PFSK-1 (cell line): ENCODE measurements around the gene RAB26.

Source experiments
- FOXP2 ChIP-seq: optimal IDR thresholded peaks from 2 replicates; pipeline ENCODE3; 2011; ENCODE audit warnings: borderline replicate concordance, control low read depth, inconsistent platforms; ENCODE audit not compliant: insufficient read depth; ENCODE audit errors: extremely low read length, extremely low read depth
- POLR2AphosphoS5 ChIP-seq: IDR thresholded peaks from 2 replicates; pipeline ENCODE4 v1.6.1; 2012; ENCODE audit warnings: low read depth, mild to moderate bottlenecking, control low read depth, low read length, moderate library complexity
- SIN3A ChIP-seq: IDR thresholded peaks from 2 replicates; pipeline ENCODE4 v1.6.1; 2012; ENCODE audit warnings: mild to moderate bottlenecking, low read length, moderate library complexity, borderline replicate concordance; ENCODE audit not compliant: insufficient read depth
- TAF1 ChIP-seq: IDR thresholded peaks from 2 replicates; pipeline ENCODE4 v1.6.1; 2012; ENCODE audit warnings: low read length, control low read depth, borderline replicate concordance; ENCODE audit not compliant: insufficient read depth
- TF ChIP-seq, protein P1 (sequence below), 2 experiments: IDR thresholded peaks; 2 replicates each; pipeline versions ENCODE4 v1.6.1 to v1.8.0; 2011 to 2012; ENCODE audit warnings: low read depth in 2 of 2, low read length in 2 of 2, control low read depth in 1 of 2, inconsistent platforms in 1 of 2, mild to moderate bottlenecking in 1 of 2, moderate library complexity in 1 of 2; ENCODE audit not compliant: insufficient read depth in 1 of 2

Gene RAB26

DNA sequence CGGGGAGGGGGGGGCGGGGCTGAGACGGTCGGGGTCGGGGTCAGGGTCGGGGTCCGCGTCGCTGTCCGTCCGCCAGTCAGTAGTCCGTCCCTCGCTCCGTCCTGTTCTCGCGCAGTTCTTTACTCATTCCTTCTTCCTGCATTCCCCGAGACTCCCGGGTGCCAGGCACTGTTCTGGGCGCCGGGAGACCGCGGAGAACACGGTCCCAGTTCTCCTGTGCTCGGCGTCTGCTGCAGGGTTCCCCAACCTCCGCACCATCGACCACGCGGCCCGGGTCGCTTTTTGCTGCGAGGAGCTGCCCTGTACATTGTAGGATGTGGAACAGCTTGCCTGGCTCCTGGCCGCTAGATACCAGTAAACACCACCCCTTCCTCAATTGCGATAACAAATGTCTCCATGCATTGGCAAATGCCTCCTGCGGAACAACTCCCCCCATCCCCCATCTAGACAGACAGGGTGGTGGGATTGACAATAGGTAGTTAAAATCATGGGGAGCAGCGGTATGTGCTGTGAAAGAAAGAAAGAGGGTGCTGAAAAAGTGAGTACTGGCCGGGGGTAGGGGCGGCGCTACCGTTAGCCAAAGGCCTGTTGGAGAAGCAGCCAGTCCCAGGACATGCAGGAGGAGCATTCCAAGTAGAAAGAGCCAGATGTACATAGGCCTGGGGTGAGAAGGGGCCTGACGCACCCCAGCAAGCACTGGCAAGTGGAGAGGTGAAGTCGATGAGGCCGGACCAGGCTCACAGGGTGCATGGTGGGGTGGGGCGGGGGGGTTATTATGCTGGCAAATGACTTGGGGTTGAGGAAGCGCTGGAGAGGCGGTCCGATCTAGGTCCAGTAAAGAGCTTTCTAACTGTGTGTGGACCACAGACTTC is 7.8 kb downstream of the RAB26 start:
- no peak for TF ChIP-seq SIN3A
- TF ChIP-seq, protein P1, sequence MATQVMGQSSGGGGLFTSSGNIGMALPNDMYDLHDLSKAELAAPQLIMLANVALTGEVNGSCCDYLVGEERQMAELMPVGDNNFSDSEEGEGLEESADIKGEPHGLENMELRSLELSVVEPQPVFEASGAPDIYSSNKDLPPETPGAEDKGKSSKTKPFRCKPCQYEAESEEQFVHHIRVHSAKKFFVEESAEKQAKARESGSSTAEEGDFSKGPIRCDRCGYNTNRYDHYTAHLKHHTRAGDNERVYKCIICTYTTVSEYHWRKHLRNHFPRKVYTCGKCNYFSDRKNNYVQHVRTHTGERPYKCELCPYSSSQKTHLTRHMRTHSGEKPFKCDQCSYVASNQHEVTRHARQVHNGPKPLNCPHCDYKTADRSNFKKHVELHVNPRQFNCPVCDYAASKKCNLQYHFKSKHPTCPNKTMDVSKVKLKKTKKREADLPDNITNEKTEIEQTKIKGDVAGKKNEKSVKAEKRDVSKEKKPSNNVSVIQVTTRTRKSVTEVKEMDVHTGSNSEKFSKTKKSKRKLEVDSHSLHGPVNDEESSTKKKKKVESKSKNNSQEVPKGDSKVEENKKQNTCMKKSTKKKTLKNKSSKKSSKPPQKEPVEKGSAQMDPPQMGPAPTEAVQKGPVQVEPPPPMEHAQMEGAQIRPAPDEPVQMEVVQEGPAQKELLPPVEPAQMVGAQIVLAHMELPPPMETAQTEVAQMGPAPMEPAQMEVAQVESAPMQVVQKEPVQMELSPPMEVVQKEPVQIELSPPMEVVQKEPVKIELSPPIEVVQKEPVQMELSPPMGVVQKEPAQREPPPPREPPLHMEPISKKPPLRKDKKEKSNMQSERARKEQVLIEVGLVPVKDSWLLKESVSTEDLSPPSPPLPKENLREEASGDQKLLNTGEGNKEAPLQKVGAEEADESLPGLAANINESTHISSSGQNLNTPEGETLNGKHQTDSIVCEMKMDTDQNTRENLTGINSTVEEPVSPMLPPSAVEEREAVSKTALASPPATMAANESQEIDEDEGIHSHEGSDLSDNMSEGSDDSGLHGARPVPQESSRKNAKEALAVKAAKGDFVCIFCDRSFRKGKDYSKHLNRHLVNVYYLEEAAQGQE (IDR thresholded peaks at IDR 0.05; ENCODE audit: insufficient read depth in 1 of 2, low read depth in 2 of 2, low read length in 2 of 2): no peak
- no peak for TF ChIP-seq FOXP2
- TF ChIP-seq POLR2AphosphoS5: no peak
- no peak for TF ChIP-seq TAF1

- TF ChIP-seq, protein P1 (IDR thresholded peaks at IDR 0.05; ENCODE audit: insufficient read depth in 1 of 2, low read depth in 2 of 2, low read length in 2 of 2): no peak
- no peak for TF ChIP-seq FOXP2
These were observed 8.4 kb downstream of the RAB26 start for GRCh38 chr16:2156849-2157224.

DNA sequence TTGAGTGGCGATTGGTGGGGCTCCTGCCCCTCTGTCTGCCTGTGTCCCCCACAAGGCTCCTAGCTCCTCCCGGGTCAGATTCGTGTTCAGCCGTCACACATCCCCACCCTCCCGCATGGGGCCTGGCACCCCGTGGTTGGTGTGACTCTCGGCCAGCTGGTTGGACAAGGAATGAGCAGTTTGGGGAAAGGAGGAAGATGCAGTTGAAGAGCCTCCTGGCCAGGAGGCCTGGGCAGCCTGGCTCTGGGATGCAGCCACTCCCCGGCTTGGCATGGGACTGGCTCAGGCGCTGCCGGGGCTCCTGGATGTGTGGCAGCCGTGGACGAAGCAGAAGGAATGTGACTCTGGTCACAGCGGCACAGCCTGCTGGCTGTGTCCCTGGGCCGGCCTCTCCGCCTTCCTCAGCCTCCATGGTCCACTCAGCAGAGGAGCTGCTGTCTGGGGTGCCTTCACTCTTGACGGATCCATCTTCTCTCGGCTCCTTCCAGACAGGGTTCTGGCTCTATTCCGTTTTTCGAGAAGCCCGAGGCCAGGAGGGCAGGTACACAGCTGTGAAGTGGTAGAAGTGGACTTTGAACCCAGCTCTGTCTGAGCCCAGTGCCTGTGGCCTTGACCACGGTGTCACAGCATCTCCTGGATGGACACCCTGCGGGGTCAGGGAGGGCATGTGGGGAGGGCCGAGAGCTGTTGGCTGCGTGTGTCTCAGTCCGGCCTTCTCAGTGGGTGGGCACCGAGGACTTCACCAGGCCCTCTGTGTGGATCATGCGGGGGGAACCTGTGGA is 9.2 kb downstream of the RAB26 start:
- TF ChIP-seq, protein P1 (IDR thresholded peaks at IDR 0.05; ENCODE audit: insufficient read depth in 1 of 2, low read depth in 2 of 2, low read length in 2 of 2): no peak
- TF ChIP-seq SIN3A (no peak), TAF1 (no peak), FOXP2 (no peak)

DNA sequence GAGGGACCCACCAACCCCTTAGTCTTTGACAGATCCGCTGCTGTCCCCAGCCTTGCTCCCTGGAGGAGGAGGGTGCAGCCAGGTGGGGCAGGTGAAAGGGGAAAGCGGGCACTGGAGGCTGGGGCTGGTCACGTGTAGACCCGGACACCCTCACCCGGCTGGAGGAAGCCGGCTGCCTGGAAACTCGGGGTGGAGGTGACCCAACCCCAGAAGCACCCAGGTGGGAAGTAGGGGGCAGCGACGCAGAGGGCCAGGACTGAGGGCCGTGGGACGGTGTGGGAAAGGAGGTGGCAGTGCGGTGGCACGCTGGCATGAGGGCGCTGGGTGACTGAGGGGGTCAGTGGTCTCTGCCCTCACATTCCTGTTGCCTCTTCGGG is 9.8 kb downstream of the RAB26 start:
- TF ChIP-seq TAF1: no peak
- TF ChIP-seq SIN3A: no peak
- no peak for TF ChIP-seq FOXP2
- TF ChIP-seq, protein P1 (IDR thresholded peaks at IDR 0.05; ENCODE audit: insufficient read depth in 1 of 2, low read depth in 2 of 2, low read length in 2 of 2): no peak
- no peak for TF ChIP-seq POLR2AphosphoS5
